A673 (cell line): Measurements from ENCODE around the gene MGLL. TPM values are rescaled to one million over a fixed set of nuclear protein-coding genes. Genes with fewer than 3 reads are reported as not detected.

ENCODE experiments used
- BruUV-seq: library from RNA; stranded (reverse); fragments of 400-500 nt; replicated peaks from 2 replicates; lab custom pipeline; 2021; lab: Mats Ljungman, UMichigan
- CTCF ChIA-PET: fragments of 300-600 bp; sonication (Branson Sonifier 250); formaldehyde crosslinking; loops from one replicate; lab custom pipeline; 2022; ENCODE audit warnings: antibody characterized with exemption; lab: Charles Lee
- POLR2A ChIA-PET: fragments of 300-600 bp; sonication (Branson Sonifier 250); formaldehyde crosslinking; loops from one replicate; lab custom pipeline; 2022; ENCODE audit warnings: antibody characterized with exemption; ENCODE audit not compliant: low non-redundant PET; lab: Charles Lee
- DNase-seq: peaks from one replicate; pipeline ENCODE4 v3.0.0-alpha.2; 2015; ENCODE audit warnings: low spot score
- H3K27ac ChIP-seq: fragments of 200-600 bp; sonication (generic); 2 replicates; pipeline ENCODE4 v1.5.1; 2016; ENCODE audit warnings: mixed run types, low read depth, mild to moderate bottlenecking, mixed read lengths, antibody characterized with exemption, low read length; ENCODE audit not compliant: poor library complexity, severe bottlenecking
- H3K27me3 ChIP-seq: fragments of 200-600 bp; sonication (generic); replicated peaks from 2 replicates; pipeline ENCODE4 v1.6.1; 2017; ENCODE audit warnings: mixed run types, low read depth, mild to moderate bottlenecking, mixed read lengths, antibody characterized with exemption, low read length; ENCODE audit not compliant: insufficient read depth, poor library complexity
- H3K36me3 ChIP-seq: fragments of 200-600 bp; sonication (generic); 2 replicates; pipeline ENCODE4 v1.6.1; 2016; ENCODE audit warnings: mixed run types, mild to moderate bottlenecking, mixed read lengths, antibody characterized with exemption, low read length; ENCODE audit not compliant: insufficient read depth, poor library complexity, severe bottlenecking
- H3K4me1 ChIP-seq: fragments of 200-600 bp; sonication (generic); 2 replicates; pipeline ENCODE4 v1.6.1; 2017; ENCODE audit warnings: mixed run types, mild to moderate bottlenecking, mixed read lengths, antibody characterized with exemption, low read length; ENCODE audit not compliant: insufficient read depth, poor library complexity, severe bottlenecking
- H3K4me3 ChIP-seq: fragments of 200-600 bp; sonication (generic); 2 replicates; pipeline ENCODE4 v1.5.1; 2016; ENCODE audit warnings: low read depth, mixed run types, mild to moderate bottlenecking, mixed read lengths, low read length; ENCODE audit not compliant: poor library complexity, severe bottlenecking
- H3K9me3 ChIP-seq: fragments of 200-600 bp; sonication (generic); 2 replicates; pipeline ENCODE4 v1.6.1; 2016; ENCODE audit warnings: mixed run types, low read depth, mild to moderate bottlenecking, mixed read lengths, antibody characterized with exemption, low read length; ENCODE audit not compliant: poor library complexity, severe bottlenecking
- CTCF ChIP-seq: fragments of 300-800, 200-600 bp; sonication (generic); conservative IDR thresholded peaks from 2 replicates; pipeline ENCODE4 v1.5.1; 2017; ENCODE audit warnings: low read depth, mild to moderate bottlenecking, antibody characterized with exemption, low read length, moderate library complexity, mixed read lengths
- EZH2 ChIP-seq: fragments of 200-600 bp; sonication (generic); IDR thresholded peaks from 2 replicates; pipeline ENCODE4 v1.6.1; 2017; ENCODE audit warnings: borderline replicate concordance, low read depth, mild to moderate bottlenecking, mixed read lengths, antibody characterized with exemption, low read length; ENCODE audit not compliant: poor library complexity, severe bottlenecking
- intact Hi-C: fragments of 100-400 bp; cut with micrococcal nuclease; formaldehyde crosslinking; loops from one replicate; pipeline ENCODE4 v1.10.0; 2022; ENCODE audit not compliant: unreplicated experiment
- total RNA-seq: library from RNA; stranded (reverse); gene quantifications from 2 replicates; pipeline ENCODE4 v1.2.3, GENCODE V29; 2021

MGLL gene
- total RNA-seq, 1 experiment from 2014 or later, result 0.39 TPM

- Histone ChIP-seq H3K36me3 (no peaks in the 10 kb centered on the region), H3K4me3 (no peak overlapping the region), H3K27me3 (no peaks in the 10 kb centered on the region), H3K4me1 (no peaks in the 10 kb centered on the region), H3K27ac (no peak overlapping the region), H3K9me3 (no peaks in the 10 kb centered on the region)
- intact Hi-C loops, result no loop called here
- ChIA-PET CTCF (no interaction called here), POLR2A (no interaction called here)
- DNase-seq, result no peak
- TF ChIP-seq CTCF, result no peak
- no peak for TF ChIP-seq EZH2
- BruUV-seq, result no TSS peak
These were observed 38.0 kb downstream of the MGLL start for GRCh38 chr3:127784283-127784682.

- Histone ChIP-seq H3K4me1 (no peaks in the 10 kb centered on the region), H3K4me3 (no peak overlapping the region), H3K36me3 (no peaks in the 10 kb centered on the region), H3K9me3 (no peaks in the 10 kb centered on the region), H3K27ac (no peak overlapping the region), H3K27me3 (no peaks in the 10 kb centered on the region)
- TF ChIP-seq CTCF (no peak), EZH2 (no peak)
- intact Hi-C loops, result no loop called here
- ChIA-PET POLR2A (no interaction called here), CTCF (no interaction called here)
- BruUV-seq, result no TSS peak
- no peak for DNase-seq
These were observed 38.6 kb downstream of the MGLL start for GRCh38 chr3:127783642-127784160.

- no peak for TF ChIP-seq EZH2
- no peak for TF ChIP-seq CTCF
- Histone ChIP-seq H3K36me3 (no peaks in the 10 kb centered on the region), H3K27me3 (no peaks in the 10 kb centered on the region), H3K9me3 (no peaks in the 10 kb centered on the region), H3K4me3 (no peak overlapping the region), H3K4me1 (no peaks in the 10 kb centered on the region), H3K27ac (no peak overlapping the region)
- intact Hi-C loops, result no loop called here
- no peak for DNase-seq
- BruUV-seq, result no TSS peak
- POLR2A ChIA-PET, result no interaction called here
- CTCF ChIA-PET, result no interaction called here
These were observed 39.1 kb downstream of the MGLL start for GRCh38 chr3:127783166-127783565.
